Transverse colon (tissue), 4 donors: ENCODE measurements around the gene XYLT1.

Experiments
- EP300 ChIP-seq: sonication (generic); formaldehyde crosslinking; IDR thresholded peaks from one replicate; pipeline ENCODE4 v1.6.1; 2017; ENCODE audit warnings: antibody characterized with exemption, low read depth
- POLR2A ChIP-seq: fragments of 450-650 bp; IDR thresholded peaks from one replicate; pipeline ENCODE4 v1.6.1; 2016; ENCODE audit warnings: antibody characterized with exemption, mild to moderate bottlenecking, moderate library complexity
- POLR2AphosphoS5 ChIP-seq, 3 donors: sonication (generic); formaldehyde crosslinking; IDR thresholded peaks; one replicate each; pipeline ENCODE4 v1.6.1; 2016; ENCODE audit warnings: antibody characterized with exemption in 3 of 3
- TF ChIP-seq, protein P1 (sequence below), 5 experiments: fragments of 200-600 bp in 3 of 5; fragments of 450-650 bp in 2 of 5; sonication (generic) in 3 of 5; IDR thresholded peaks; 1 replicate in 2 of 5; 2 replicates in 3 of 5; pipeline ENCODE4 v1.5.1; 2016 to 2017; ENCODE audit warnings: antibody characterized with exemption in 5 of 5, inconsistent platforms in 3 of 5, mild to moderate bottlenecking in 2 of 5, moderate library complexity in 1 of 5

DNA sequence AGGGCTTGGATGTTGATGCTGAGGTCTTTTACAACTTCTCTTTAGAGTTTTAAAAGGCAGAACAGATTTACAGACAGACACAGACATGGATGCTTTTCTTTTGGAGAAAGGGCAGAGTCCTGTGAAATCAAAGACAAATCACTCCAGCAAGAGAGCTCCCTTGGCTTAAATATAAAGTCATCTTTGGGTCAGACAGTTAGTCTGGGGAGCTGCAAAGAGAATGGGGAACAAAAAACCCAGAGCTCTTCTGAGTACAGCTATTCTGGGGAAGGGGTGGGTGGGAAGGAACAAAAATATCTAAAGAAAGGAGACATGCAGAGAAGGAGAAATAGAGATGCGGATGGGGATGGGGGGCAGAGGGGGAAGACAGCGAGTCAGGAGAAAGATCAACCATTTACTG lies 266.6 kb downstream of the XYLT1 start:
- TF ChIP-seq, protein P1, sequence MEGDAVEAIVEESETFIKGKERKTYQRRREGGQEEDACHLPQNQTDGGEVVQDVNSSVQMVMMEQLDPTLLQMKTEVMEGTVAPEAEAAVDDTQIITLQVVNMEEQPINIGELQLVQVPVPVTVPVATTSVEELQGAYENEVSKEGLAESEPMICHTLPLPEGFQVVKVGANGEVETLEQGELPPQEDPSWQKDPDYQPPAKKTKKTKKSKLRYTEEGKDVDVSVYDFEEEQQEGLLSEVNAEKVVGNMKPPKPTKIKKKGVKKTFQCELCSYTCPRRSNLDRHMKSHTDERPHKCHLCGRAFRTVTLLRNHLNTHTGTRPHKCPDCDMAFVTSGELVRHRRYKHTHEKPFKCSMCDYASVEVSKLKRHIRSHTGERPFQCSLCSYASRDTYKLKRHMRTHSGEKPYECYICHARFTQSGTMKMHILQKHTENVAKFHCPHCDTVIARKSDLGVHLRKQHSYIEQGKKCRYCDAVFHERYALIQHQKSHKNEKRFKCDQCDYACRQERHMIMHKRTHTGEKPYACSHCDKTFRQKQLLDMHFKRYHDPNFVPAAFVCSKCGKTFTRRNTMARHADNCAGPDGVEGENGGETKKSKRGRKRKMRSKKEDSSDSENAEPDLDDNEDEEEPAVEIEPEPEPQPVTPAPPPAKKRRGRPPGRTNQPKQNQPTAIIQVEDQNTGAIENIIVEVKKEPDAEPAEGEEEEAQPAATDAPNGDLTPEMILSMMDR (IDR thresholded peaks at IDR 0.05) = no peak
- TF ChIP-seq POLR2AphosphoS5 (IDR thresholded peaks at IDR 0.05) (no peak), POLR2A (no peak), EP300 (no peak)
